Astrocyte (in vitro differentiated cells and primary cell): Measurements from ENCODE around the gene ZSCAN26. TPM values are rescaled to one million over a fixed set of nuclear protein-coding genes. Genes with fewer than 3 reads are reported as not detected.

Source experiments
- DNase-seq: peaks from one replicate; pipeline ENCODE4 v3.0.0-alpha.2; 2010; ENCODE audit warnings: low read depth
- FAIRE-seq: peaks from 2 replicates; lab custom pipeline; 2011; peaks lifted over from hg19 to GRCh38; lab: Jason Lieb, UNC
- H2AFZ ChIP-seq: 2 replicates; pipeline ENCODE4 v1.6.0; 2012; ENCODE audit warnings: low read depth, low read length, inconsistent platforms
- H3K27ac ChIP-seq: 2 replicates; pipeline ENCODE4 v1.5.1; 2011; ENCODE audit warnings: low read depth, low read length, inconsistent platforms
- H3K27me3 ChIP-seq: 2 replicates; pipeline ENCODE4 v1.6.0; 2011; ENCODE audit warnings: low read length, inconsistent platforms; ENCODE audit not compliant: insufficient read depth
- H3K36me3 ChIP-seq: 2 replicates; pipeline ENCODE4 v1.5.1; 2011; ENCODE audit warnings: low read length, inconsistent platforms; ENCODE audit not compliant: insufficient read depth
- H3K4me1 ChIP-seq: 2 replicates; pipeline ENCODE4 v1.5.1; 2011; ENCODE audit warnings: low read length, inconsistent platforms; ENCODE audit not compliant: insufficient read depth
- H3K4me2 ChIP-seq: 2 replicates; pipeline ENCODE4 v1.6.0; 2012; ENCODE audit warnings: low read length, inconsistent platforms
- H3K4me3 ChIP-seq: 2 replicates; pipeline ENCODE4 v1.5.1; 2011; ENCODE audit warnings: low read depth, mild to moderate bottlenecking, low read length, inconsistent platforms; ENCODE audit not compliant: insufficient read depth
- H3K79me2 ChIP-seq: 2 replicates; pipeline ENCODE4 v1.6.0; 2012; ENCODE audit warnings: mild to moderate bottlenecking, low read length, inconsistent platforms; ENCODE audit not compliant: insufficient read depth
- H3K9ac ChIP-seq: 2 replicates; pipeline ENCODE4 v1.6.0; 2012; ENCODE audit warnings: mild to moderate bottlenecking, low read length, inconsistent platforms
- H3K9me3 ChIP-seq: 2 replicates; pipeline ENCODE4 v1.5.1; 2012; ENCODE audit warnings: low read depth, mild to moderate bottlenecking, low read length, inconsistent platforms; ENCODE audit not compliant: insufficient read depth
- H4K20me1 ChIP-seq: 2 replicates; pipeline ENCODE4 v1.6.0; 2012; ENCODE audit warnings: low read length, inconsistent platforms; ENCODE audit not compliant: insufficient read depth
- H3K27ac Mint-ChIP-seq: one replicate; pipeline ENCODE4 v1.8.0; 2021; ENCODE audit warnings: mild to moderate bottlenecking, mixed read lengths; ENCODE audit not compliant: unreplicated experiment
- H3K27me3 Mint-ChIP-seq: one replicate; pipeline ENCODE4 v1.8.0; 2021; ENCODE audit warnings: low read depth, mixed read lengths; ENCODE audit not compliant: unreplicated experiment
- H3K36me3 Mint-ChIP-seq: one replicate; pipeline ENCODE4 v1.8.0; 2021; ENCODE audit warnings: low read depth, mixed read lengths; ENCODE audit not compliant: unreplicated experiment
- H3K4me1 Mint-ChIP-seq: one replicate; pipeline ENCODE4 v1.8.0; 2021; ENCODE audit warnings: low read depth, mixed read lengths; ENCODE audit not compliant: unreplicated experiment
- H3K4me3 Mint-ChIP-seq: one replicate; pipeline ENCODE4 v1.8.0; 2021; ENCODE audit warnings: mild to moderate bottlenecking, moderate library complexity, mixed read lengths; ENCODE audit not compliant: unreplicated experiment
- H3K9me3 Mint-ChIP-seq: one replicate; pipeline ENCODE4 v1.8.0; 2021; ENCODE audit warnings: mild to moderate bottlenecking, mixed read lengths; ENCODE audit not compliant: unreplicated experiment
- EZH2 ChIP-seq: IDR thresholded peaks from 2 replicates; pipeline ENCODE4 v1.6.1; 2012; ENCODE audit warnings: mild to moderate bottlenecking, low read length, inconsistent platforms; ENCODE audit not compliant: insufficient read depth
- total RNA-seq: library from RNA; stranded (reverse); gene quantifications from 2 replicates; pipeline ENCODE4 v1.2.1, GENCODE V29; 2021
- TF ChIP-seq, protein P1 (sequence below): IDR thresholded peaks from 2 replicates; pipeline ENCODE4 v1.5.1; 2011; ENCODE audit warnings: low read depth, mild to moderate bottlenecking, inconsistent platforms, low read length, moderate library complexity; ENCODE audit not compliant: insufficient read depth

ZSCAN26 gene
- total RNA-seq, 1 donor from 2014 or later: 12.0 TPM

DNA sequence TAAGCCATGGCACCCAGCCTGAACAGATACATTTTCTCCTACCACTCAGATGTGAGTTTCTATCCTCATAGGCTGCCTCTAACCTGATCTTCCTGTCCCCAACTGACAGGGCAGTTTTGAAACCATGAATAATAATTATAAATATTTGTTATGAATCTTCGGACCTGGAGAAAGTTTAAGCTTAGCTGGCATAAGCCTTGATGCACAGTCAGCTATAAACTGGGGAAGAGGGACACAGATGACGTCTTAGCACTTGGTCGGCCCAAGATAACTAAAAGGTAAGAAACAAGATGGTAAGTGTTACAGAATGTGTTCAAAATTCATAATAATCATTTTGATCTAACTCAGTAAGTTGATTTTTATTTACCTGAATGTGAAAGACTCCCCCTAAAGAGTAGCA lies 23.0 kb upstream of the ZSCAN26 start:
- TF ChIP-seq EZH2: no peak
- TF ChIP-seq, protein P1, sequence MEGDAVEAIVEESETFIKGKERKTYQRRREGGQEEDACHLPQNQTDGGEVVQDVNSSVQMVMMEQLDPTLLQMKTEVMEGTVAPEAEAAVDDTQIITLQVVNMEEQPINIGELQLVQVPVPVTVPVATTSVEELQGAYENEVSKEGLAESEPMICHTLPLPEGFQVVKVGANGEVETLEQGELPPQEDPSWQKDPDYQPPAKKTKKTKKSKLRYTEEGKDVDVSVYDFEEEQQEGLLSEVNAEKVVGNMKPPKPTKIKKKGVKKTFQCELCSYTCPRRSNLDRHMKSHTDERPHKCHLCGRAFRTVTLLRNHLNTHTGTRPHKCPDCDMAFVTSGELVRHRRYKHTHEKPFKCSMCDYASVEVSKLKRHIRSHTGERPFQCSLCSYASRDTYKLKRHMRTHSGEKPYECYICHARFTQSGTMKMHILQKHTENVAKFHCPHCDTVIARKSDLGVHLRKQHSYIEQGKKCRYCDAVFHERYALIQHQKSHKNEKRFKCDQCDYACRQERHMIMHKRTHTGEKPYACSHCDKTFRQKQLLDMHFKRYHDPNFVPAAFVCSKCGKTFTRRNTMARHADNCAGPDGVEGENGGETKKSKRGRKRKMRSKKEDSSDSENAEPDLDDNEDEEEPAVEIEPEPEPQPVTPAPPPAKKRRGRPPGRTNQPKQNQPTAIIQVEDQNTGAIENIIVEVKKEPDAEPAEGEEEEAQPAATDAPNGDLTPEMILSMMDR: no peak
- no peak for FAIRE-seq

DNA sequence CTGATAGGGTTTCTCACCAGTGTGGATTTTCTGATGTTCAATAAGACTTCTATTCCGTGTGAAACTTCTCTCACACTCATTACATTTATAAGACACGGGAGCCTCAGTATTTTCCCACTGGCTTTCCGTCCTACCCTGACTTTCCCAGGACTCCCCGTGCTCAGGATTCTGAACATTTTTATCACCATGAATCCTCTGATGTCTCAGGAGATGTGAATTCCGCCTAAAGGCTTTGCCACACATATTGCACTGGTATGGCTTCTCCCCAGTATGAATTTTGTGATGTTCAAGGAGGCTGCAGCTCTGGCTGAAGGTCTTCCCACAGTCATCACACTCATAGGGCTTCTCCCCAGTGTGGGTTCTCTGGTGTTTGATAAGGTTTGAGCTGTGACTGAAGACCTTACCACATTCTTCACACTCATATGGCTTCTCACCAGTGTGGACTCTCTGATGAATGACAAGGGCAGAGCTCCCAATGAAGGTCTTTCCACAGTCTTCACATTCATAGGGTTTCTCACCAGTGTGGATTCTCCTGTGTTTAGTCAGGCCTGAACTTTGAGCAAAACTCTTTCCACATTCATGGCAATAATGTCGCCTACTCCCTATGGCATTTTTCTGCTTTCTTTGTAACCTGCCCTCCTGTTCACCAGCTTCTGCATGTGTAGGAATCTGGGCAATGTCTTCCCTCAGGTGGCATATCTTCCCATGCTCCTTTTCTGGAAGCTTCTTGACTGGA lies 21.6 kb upstream of the ZSCAN26 start:
- no peak overlapping the region for H3K27ac ChIP-seq

More for the DNA sequence above, 23.0 kb upstream of the ZSCAN26 start:
- no peak overlapping the region for H3K27ac Mint-ChIP-seq
- Histone ChIP-seq H3K36me3 (peaks cover 16% of the 10 kb centered on the region), H4K20me1 (no peaks in the 10 kb centered on the region), H3K27ac (no peak overlapping the region), H3K27me3 (no peaks in the 10 kb centered on the region), H3K9ac (no peak overlapping the region), H3K4me3 (no peak overlapping the region), H3K9me3 (no peaks in the 10 kb centered on the region), H3K79me2 (no peaks in the 10 kb centered on the region), H3K4me2 (no peak overlapping the region), H2AFZ (no peak overlapping the region), H3K4me1 (no peaks in the 10 kb centered on the region)
- no peak for DNase-seq
- peaks cover 20% of the 10 kb centered on the region for H3K36me3 Mint-ChIP-seq
- H3K4me1 Mint-ChIP-seq: no peaks in the 10 kb centered on the region
- H3K9me3 Mint-ChIP-seq: no peaks in the 10 kb centered on the region
- H3K27me3 Mint-ChIP-seq: no peaks in the 10 kb centered on the region
- H3K4me3 Mint-ChIP-seq: no peak overlapping the region

More for the DNA sequence above, 21.6 kb upstream of the ZSCAN26 start:
- no peak overlapping the region for H2AFZ ChIP-seq
- Mint-ChIP-seq H3K9me3 (no peaks in the 10 kb centered on the region), H3K4me3 (no peak overlapping the region), H3K27ac (no peak overlapping the region), H3K36me3 (peaks cover 17% of the 10 kb centered on the region), H3K4me1 (no peaks in the 10 kb centered on the region), H3K27me3 (no peaks in the 10 kb centered on the region)
- H3K27me3 ChIP-seq: no peaks in the 10 kb centered on the region
- no peak for FAIRE-seq
- peaks cover 16% of the 10 kb centered on the region for H3K36me3 ChIP-seq
- H3K9me3 ChIP-seq: no peaks in the 10 kb centered on the region
- H3K4me2 ChIP-seq: no peak overlapping the region
- no peak for DNase-seq
- H3K79me2 ChIP-seq: peaks cover 2% of the 10 kb centered on the region
- TF ChIP-seq EZH2: no peak
- TF ChIP-seq, protein P1: no peak
- no peak overlapping the region for H3K4me3 ChIP-seq
- H3K4me1 ChIP-seq: no peaks in the 10 kb centered on the region
- H3K9ac ChIP-seq: no peak overlapping the region
- no peaks in the 10 kb centered on the region for H4K20me1 ChIP-seq
